Measurements from ENCODE around the gene SALL1. TPM values are rescaled to one million over a fixed set of nuclear protein-coding genes. Genes with fewer than 3 reads are reported as not detected.

The SALL1 gene
- polyA plus RNA-seq, 1 experiment, result 9.9 TPM

GRCh38 chr16:51116353-51116752 lies 34.7 kb downstream of the SALL1 start:
- POLR2A ChIA-PET, result interaction anchor here (0.6 kb wide), 1 partner anchor 36 kb away, joined by 4 read pairs; no protein-coding TSS in a partner anchor
- H3K27ac ChIP-seq (ENCODE audit: low read depth, low read length), result no peak overlapping the region
- DNase-seq (ENCODE audit: low read depth, low spot score), result no peak
- CTCF ChIA-PET, result no interaction called here
- peaks cover 52% of the 10 kb centered on the region for H3K27me3 ChIP-seq (ENCODE audit: control insufficient read depth, insufficient read depth, low read length)
- no peak for TF ChIP-seq CTCF (IDR thresholded peaks at IDR 0.05; ENCODE audit: low read depth, low read length)
- H3K9me3 ChIP-seq (ENCODE audit: control insufficient read depth, insufficient read depth, low read length), result no peaks in the 10 kb centered on the region; the same call in 1 of the 2 replicates
- H3K4me3 ChIP-seq (ENCODE audit: low read depth, low read length), result no peak overlapping the region

GRCh38 chr16:51114382-51114781 lies 36.7 kb downstream of the SALL1 start:
- DNase-seq (ENCODE audit: low read depth, low spot score), result no peak
- ChIA-PET POLR2A (no interaction called here), CTCF (no interaction called here)
- Histone ChIP-seq H3K9me3 (ENCODE audit: control insufficient read depth, insufficient read depth, low read length) (no peaks in the 10 kb centered on the region; the same call in 1 of the 2 replicates), H3K27ac (ENCODE audit: low read depth, low read length) (no peak overlapping the region), H3K4me3 (ENCODE audit: low read depth, low read length) (no peak overlapping the region), H3K27me3 (ENCODE audit: control insufficient read depth, insufficient read depth, low read length) (peaks cover 47% of the 10 kb centered on the region)
- no peak for TF ChIP-seq CTCF (IDR thresholded peaks at IDR 0.05; ENCODE audit: low read depth, low read length)

- ChIA-PET POLR2A (no interaction called here), CTCF (no interaction called here)
- no peak for DNase-seq (ENCODE audit: low read depth, low spot score)
- Histone ChIP-seq H3K27ac (ENCODE audit: low read depth, low read length) (no peak overlapping the region), H3K4me3 (ENCODE audit: low read depth, low read length) (no peak overlapping the region), H3K9me3 (ENCODE audit: control insufficient read depth, insufficient read depth, low read length) (no peaks in the 10 kb centered on the region; the same call in 1 of the 2 replicates), H3K27me3 (ENCODE audit: control insufficient read depth, insufficient read depth, low read length) (peaks cover 44% of the 10 kb centered on the region)
- TF ChIP-seq CTCF (IDR thresholded peaks at IDR 0.05; ENCODE audit: low read depth, low read length), result no peak
Observed at GRCh38 chr16:51113236-51114125, 37.6 kb downstream of the SALL1 start.

GRCh38 chr16:51112323-51112722 lies 38.7 kb downstream of the SALL1 start:
- Histone ChIP-seq H3K9me3 (ENCODE audit: control insufficient read depth, insufficient read depth, low read length) (no peaks in the 10 kb centered on the region; the same call in 1 of the 2 replicates), H3K27ac (ENCODE audit: low read depth, low read length) (no peak overlapping the region), H3K27me3 (ENCODE audit: control insufficient read depth, insufficient read depth, low read length) (peaks cover 42% of the 10 kb centered on the region), H3K4me3 (ENCODE audit: low read depth, low read length) (no peak overlapping the region)
- ChIA-PET POLR2A (no interaction called here), CTCF (no interaction called here)
- no peak for DNase-seq (ENCODE audit: low read depth, low spot score)
- TF ChIP-seq CTCF (IDR thresholded peaks at IDR 0.05; ENCODE audit: low read depth, low read length), result no peak

- no peak overlapping the region for H3K4me3 ChIP-seq (ENCODE audit: low read depth, low read length)
- no peak for TF ChIP-seq CTCF (IDR thresholded peaks at IDR 0.05; ENCODE audit: low read depth, low read length)
- H3K27me3 ChIP-seq (ENCODE audit: control insufficient read depth, insufficient read depth, low read length), result peaks cover 42% of the 10 kb centered on the region
- DNase-seq (ENCODE audit: low read depth, low spot score), result no peak
- ChIA-PET CTCF (no interaction called here), POLR2A (no interaction called here)
- H3K27ac ChIP-seq (ENCODE audit: low read depth, low read length), result no peak overlapping the region
- no peaks in the 10 kb centered on the region; the same call in 1 of the 2 replicates for H3K9me3 ChIP-seq (ENCODE audit: control insufficient read depth, insufficient read depth, low read length)
Observed at GRCh38 chr16:51111759-51112158, 39.3 kb downstream of the SALL1 start.
